GM10248 (cell line): Measurements from ENCODE around the gene OR8J3.
"Not testable (repeated sequence)": the region's sequence is repeated elsewhere in the genome, so short reads cannot be mapped to it uniquely, and the experiment has no call there.

Experiments
- CTCF ChIA-PET: fragments of 300-600 bp; sonication (Branson Sonifier 250); formaldehyde crosslinking; extraction: SDS; loops from one replicate; lab custom pipeline; 2021; ENCODE audit warnings: antibody characterized with exemption; lab: Yijun Ruan, JAX
- POLR2A ChIA-PET: fragments of 350-650 bp; sonication (Branson Sonifier 250); formaldehyde crosslinking; extraction: SDS; loops from one replicate; lab custom pipeline; 2020; ENCODE audit warnings: antibody characterized with exemption; lab: Yijun Ruan, JAX
- DNase-seq: peaks from one replicate; pipeline ENCODE4 v3.0.0; 2012; ENCODE audit errors: extremely low spot score
- CTCF ChIP-seq: IDR thresholded peaks from 2 replicates; pipeline ENCODE4 v1.5.1; 2012; ENCODE audit warnings: mild to moderate bottlenecking, low read depth; ENCODE audit errors: extremely low read depth, missing control alignments, control extremely low read depth

OR8J3 gene

DNA sequence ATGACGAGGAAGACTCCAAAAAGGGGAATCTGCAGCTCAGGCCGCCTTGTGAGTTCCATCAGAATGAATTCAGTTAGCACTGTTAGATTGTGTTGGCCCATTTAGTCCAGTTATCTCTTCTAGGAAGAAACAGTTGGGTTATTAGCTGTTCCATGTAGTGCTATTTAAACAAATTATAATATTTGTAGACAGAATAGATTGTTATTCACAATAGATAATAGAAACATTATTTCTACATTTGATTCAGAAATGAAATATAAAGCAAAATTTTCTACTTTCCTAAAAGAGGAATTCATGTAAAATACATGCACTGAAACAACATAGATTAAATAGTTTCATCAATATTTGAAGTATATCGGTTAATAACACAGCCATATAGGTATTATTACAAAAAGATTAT, 20.2 kb upstream of the OR8J3 start, which contains the start of gene OR8K5:
TSS of gene OR8K5 (minus strand) at position 101 of the 400 bp plus-strand sequence. CDS start at position 101, 0 bp downstream.
- ChIA-PET POLR2A (no interaction called here), CTCF (no interaction called here)
- no peak for DNase-seq
- TF ChIP-seq CTCF = no peak

- POLR2A ChIA-PET = no interaction called here
- CTCF ChIA-PET = no interaction called here
- DNase-seq = no peak
- TF ChIP-seq CTCF = no peak
Observed at GRCh38 chr11:56152333-56152732, 12.3 kb upstream of the OR8J3 start.

GRCh38 chr11:56151376-56151775, 11.4 kb upstream of the OR8J3 start:
- POLR2A ChIA-PET = no interaction called here
- CTCF ChIA-PET = no interaction called here
- no peak for TF ChIP-seq CTCF
- DNase-seq = no peak

DNA sequence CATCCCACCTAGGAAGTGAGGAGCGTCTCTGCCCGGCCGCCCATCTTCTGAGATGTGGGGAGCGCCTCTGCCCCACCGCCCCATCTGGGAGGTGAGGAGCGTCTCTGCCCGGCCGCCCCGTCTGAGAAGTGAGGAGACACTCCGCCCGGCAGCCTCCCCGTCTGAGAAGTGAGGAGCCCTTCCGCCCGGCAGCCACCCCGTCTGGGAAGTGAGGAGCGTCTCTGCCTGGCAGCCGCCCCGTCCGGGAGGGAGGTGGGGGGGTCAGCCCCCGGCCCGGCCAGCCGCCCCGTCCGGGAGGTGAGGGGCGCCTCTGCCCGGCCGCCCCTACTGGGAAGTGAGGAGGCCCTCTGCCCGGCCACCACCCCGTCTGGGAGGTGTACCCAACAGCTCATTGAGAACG, 3.7 kb upstream of the OR8J3 start:
- DNase-seq, CTCF ChIA-PET, POLR2A ChIA-PET: not testable (repeated sequence)

- no peak for TF ChIP-seq CTCF
- POLR2A ChIA-PET = no interaction called here
- CTCF ChIA-PET = no interaction called here
- no peak for DNase-seq
Observed at GRCh38 chr11:56122073-56122472, 17.9 kb downstream of the OR8J3 start, which contains the start of gene OR8H3. Gene OR8H3, plus strand, starts transcription at chr11:56122373. Its CDS starts 0 bp downstream, at chr11:56122373.

- POLR2A ChIA-PET = no interaction called here
- no peak for TF ChIP-seq CTCF
- no peak for DNase-seq
- CTCF ChIA-PET = no interaction called here
Observed at GRCh38 chr11:56103210-56103737, 36.7 kb downstream of the OR8J3 start, which contains the start of gene OR8H2. Gene OR8H2, plus strand, starts transcription at chr11:56103687. Its CDS starts 1,356 bp downstream, at chr11:56105043.

DNA sequence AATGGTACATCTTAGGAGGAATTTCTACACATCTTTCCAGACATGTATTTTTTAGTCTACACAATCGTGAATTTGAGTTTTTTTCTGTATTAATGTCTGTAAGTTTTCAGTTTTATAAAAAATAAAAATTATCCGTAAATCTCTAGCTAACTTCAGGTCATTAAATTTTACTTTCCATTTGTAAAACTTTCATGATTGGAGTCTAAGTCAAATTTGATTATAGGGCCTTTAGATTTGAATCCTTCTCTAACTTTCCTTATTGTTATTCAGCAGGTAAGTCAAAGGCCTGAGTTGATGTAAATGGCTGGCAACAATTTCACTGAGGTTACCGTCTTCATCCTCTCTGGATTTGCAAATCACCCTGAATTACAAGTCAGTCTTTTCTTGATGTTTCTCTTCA, 47.0 kb downstream of the OR8J3 start, which contains the start of gene OR8I2:
TSS of gene OR8I2 (plus strand) at position 301 of the 400 bp plus-strand sequence. CDS start at position 301, 0 bp downstream.
- ChIA-PET CTCF (no interaction called here), POLR2A (no interaction called here)
- no peak for DNase-seq
- TF ChIP-seq CTCF = no peak
